Fibroblast of lung (primary cell): ENCODE results near the gene ASTN2. TPM values are rescaled to one million over a fixed set of nuclear protein-coding genes. Genes with fewer than 3 reads are reported as not detected.
"Not testable (repeated sequence)": the region's sequence is repeated elsewhere in the genome, so short reads cannot be mapped to it uniquely, and the experiment has no call there.

Source experiments
- DNase-seq, 2 donors: peaks; one replicate each; pipeline versions ENCODE4 v3.0.0 to v3.0.0-alpha.2; 2010; ENCODE audit warnings: low read depth in 2 of 2
- H2AFZ ChIP-seq: 2 replicates; pipeline ENCODE4 v1.5.1; 2012; ENCODE audit warnings: low read length, control low read depth, inconsistent platforms
- H3K27ac ChIP-seq: 2 replicates; pipeline ENCODE4 v1.5.1; 2011; ENCODE audit warnings: low read length, control low read depth; ENCODE audit not compliant: insufficient read depth
- H3K27me3 ChIP-seq: 2 replicates; pipeline ENCODE4 v1.5.1; 2011; ENCODE audit warnings: mild to moderate bottlenecking, low read length; ENCODE audit not compliant: control insufficient read depth, insufficient read depth
- H3K36me3 ChIP-seq: 2 replicates; pipeline ENCODE4 v1.5.1; 2011; ENCODE audit warnings: low read length; ENCODE audit not compliant: control insufficient read depth, insufficient read depth
- H3K4me1 ChIP-seq: 2 replicates; pipeline ENCODE4 v1.5.1; 2011; ENCODE audit warnings: low read length; ENCODE audit not compliant: control insufficient read depth, insufficient read depth; ENCODE audit errors: extremely low read depth
- H3K4me2 ChIP-seq: 2 replicates; pipeline ENCODE4 v1.5.1; 2011; ENCODE audit warnings: low read length, control low read depth; ENCODE audit not compliant: insufficient read depth; ENCODE audit errors: extremely low read depth
- H3K4me3 ChIP-seq, 4 experiments: fragments of 200-600 bp in 1 of 4; sonication (generic) in 1 of 4; replicated peaks in 1 of 4; 2 replicates each; pipeline ENCODE4 v1.5.1; 2011 to 2016; ENCODE audit warnings: low read length in 4 of 4, low read depth in 3 of 4, mild to moderate bottlenecking in 3 of 4, control low read depth in 2 of 4, inconsistent platforms in 1 of 4, mixed read lengths in 1 of 4; ENCODE audit not compliant: insufficient read depth in 1 of 4; ENCODE audit errors: control extremely low read depth in 1 of 4
- H3K79me2 ChIP-seq: 2 replicates; pipeline ENCODE4 v1.5.1; 2012; ENCODE audit warnings: mild to moderate bottlenecking, low read length, inconsistent platforms; ENCODE audit not compliant: control insufficient read depth, insufficient read depth
- H3K9ac ChIP-seq: 2 replicates; pipeline ENCODE4 v1.5.1; 2011; ENCODE audit warnings: mild to moderate bottlenecking, low read length, control low read depth; ENCODE audit not compliant: insufficient read depth
- H3K9me3 ChIP-seq: 2 replicates; pipeline ENCODE4 v1.5.1; 2012; ENCODE audit warnings: low read depth, low read length; ENCODE audit not compliant: control insufficient read depth, insufficient read depth
- H4K20me1 ChIP-seq: 2 replicates; pipeline ENCODE4 v1.5.1; 2011; ENCODE audit warnings: low read length; ENCODE audit not compliant: control insufficient read depth, insufficient read depth; ENCODE audit errors: extremely low read depth
- CTCF ChIP-seq, 2 donors: IDR thresholded peaks in 1 of 2; conservative IDR thresholded peaks in 1 of 2; 1 replicate in 1 of 2; 2 replicates in 1 of 2; pipeline ENCODE4 v1.5.1; 2011 to 2012; ENCODE audit warnings: low read length in 2 of 2, control low read depth in 1 of 2, inconsistent platforms in 1 of 2, low read depth in 1 of 2, mild to moderate bottlenecking in 1 of 2
- EZH2 ChIP-seq: IDR thresholded peaks from 2 replicates; pipeline ENCODE4 v1.5.1; 2012; ENCODE audit warnings: low read length, control low read depth, mild to moderate bottlenecking; ENCODE audit errors: missing control alignments
- polyA plus RNA-seq, 2 donors: library from polyadenylated mRNA; depleted of rRNA in 1 of 2; stranded (reverse) in 1 of 2; unstranded in 1 of 2; fragments of >200 nt; gene quantifications; 2 replicates each; pipeline ENCODE4 v1.2.1, GENCODE V29; 2011 to 2012; ENCODE audit warnings: missing spikeins in 1 of 2
- total RNA-seq: library from RNA; depleted of rRNA; stranded (reverse); fragments of >200 nt; gene quantifications from 2 replicates; pipeline ENCODE4 v1.2.1, GENCODE V29; 2014

The ASTN2 gene
- total and polyA plus RNA-seq, 2 donors (not counting 1 experiment from before 2014, with no cell fraction given) = 2.2 to 19.2 TPM

- Histone ChIP-seq H3K4me2 (no peak overlapping the region), H3K4me1 (no peaks in the 10 kb centered on the region), H3K36me3 (no peaks in the 10 kb centered on the region), H4K20me1 (no peaks in the 10 kb centered on the region), H3K4me3 (no peak overlapping the region), H2AFZ (no peak overlapping the region), H3K27ac (no peak overlapping the region), H3K9me3 (no peaks in the 10 kb centered on the region), H3K79me2 (no peaks in the 10 kb centered on the region), H3K9ac (no peak overlapping the region), H3K27me3 (no peaks in the 10 kb centered on the region)
- DNase-seq = no peak
- TF ChIP-seq EZH2 = no peak
- TF ChIP-seq CTCF (conservative IDR thresholded peaks at IDR 0.05 in 1 of 2, IDR thresholded peaks at IDR 0.05 in 1 of 2; ENCODE audit: low read depth in 1 of 2, low read length in 2 of 2) = no peak
Measured at GRCh38 chr9:116927726-116928125, 487.1 kb downstream of the ASTN2 start.

GRCh38 chr9:116925121-116925520 lies 489.7 kb downstream of the ASTN2 start:
- no peak for DNase-seq
- TF ChIP-seq CTCF (conservative IDR thresholded peaks at IDR 0.05 in 1 of 2, IDR thresholded peaks at IDR 0.05 in 1 of 2; ENCODE audit: low read depth in 1 of 2, low read length in 2 of 2) (no peak), EZH2 (no peak)
- H3K9ac ChIP-seq = no peak overlapping the region
- H2AFZ ChIP-seq = no peak overlapping the region
- H3K4me2 ChIP-seq = no peak overlapping the region
- H3K79me2 ChIP-seq = no peaks in the 10 kb centered on the region
- no peaks in the 10 kb centered on the region for H3K9me3 ChIP-seq
- no peaks in the 10 kb centered on the region for H3K27me3 ChIP-seq
- H4K20me1 ChIP-seq = no peaks in the 10 kb centered on the region
- no peak overlapping the region for H3K27ac ChIP-seq
- H3K4me3 ChIP-seq = no peak overlapping the region
- H3K36me3 ChIP-seq = no peaks in the 10 kb centered on the region
- H3K4me1 ChIP-seq = no peaks in the 10 kb centered on the region

- H3K9me3 ChIP-seq = no peaks in the 10 kb centered on the region
- no peak overlapping the region for H3K27ac ChIP-seq
- H3K9ac ChIP-seq = no peak overlapping the region
- no peak overlapping the region for H2AFZ ChIP-seq
- H3K4me2 ChIP-seq = no peak overlapping the region
- no peaks in the 10 kb centered on the region for H4K20me1 ChIP-seq
- H3K4me3 ChIP-seq = no peak overlapping the region
- no peaks in the 10 kb centered on the region for H3K4me1 ChIP-seq
- no peak for DNase-seq
- no peaks in the 10 kb centered on the region for H3K27me3 ChIP-seq
- TF ChIP-seq CTCF (conservative IDR thresholded peaks at IDR 0.05 in 1 of 2, IDR thresholded peaks at IDR 0.05 in 1 of 2; ENCODE audit: low read depth in 1 of 2, low read length in 2 of 2) (no peak), EZH2 (no peak)
- no peaks in the 10 kb centered on the region for H3K79me2 ChIP-seq
- no peaks in the 10 kb centered on the region for H3K36me3 ChIP-seq
Measured at GRCh38 chr9:116924462-116925110, 490.3 kb downstream of the ASTN2 start.

- not testable (repeated sequence) for H3K36me3 ChIP-seq, H3K9me3 ChIP-seq, H3K4me2 ChIP-seq, H3K79me2 ChIP-seq, H3K27me3 ChIP-seq, H3K4me1 ChIP-seq, H3K9ac ChIP-seq, DNase-seq, H3K27ac ChIP-seq, H4K20me1 ChIP-seq, H3K4me3 ChIP-seq, H2AFZ ChIP-seq
Measured at GRCh38 chr9:116917895-116918508, 496.9 kb downstream of the ASTN2 start.
